GM23338 (cell line): ENCODE results near the gene SPTB.

Experiments used
- CREB1 ChIP-seq: fragments of 250-450 bp; sonication (Bioruptor Pico); IDR thresholded peaks from 2 replicates; pipeline ENCODE4 v1.5.0; 2020; ENCODE audit warnings: low read depth, mild to moderate bottlenecking, moderate library complexity
- CTCF ChIP-seq, 2 experiments: fragments of 200-600 bp in 1 of 2; sonication (generic) in 1 of 2; conservative IDR thresholded peaks; 2 replicates each; pipeline versions ENCODE4 v1.5.1 to v1.6.1; 2016 to 2017; ENCODE audit warnings: antibody characterized with exemption in 2 of 2, low read depth in 2 of 2, mild to moderate bottlenecking in 2 of 2, moderate library complexity in 1 of 2
- EZH2 ChIP-seq: fragments of 200-600 bp; sonication (generic); IDR thresholded peaks from one replicate; pipeline ENCODE4 v1.8.0; 2017; ENCODE audit warnings: antibody characterized with exemption, mild to moderate bottlenecking, low read depth; ENCODE audit not compliant: unreplicated experiment
- EZH2phosphoT487 ChIP-seq: fragments of 200-600 bp; sonication (generic); IDR thresholded peaks from one replicate; pipeline ENCODE4 v1.8.1; 2018; ENCODE audit warnings: antibody characterized with exemption; ENCODE audit not compliant: unreplicated experiment
- POLR2AphosphoS5 ChIP-seq: IDR thresholded peaks from 2 replicates; pipeline ENCODE4 v1.6.1; 2016; ENCODE audit warnings: antibody characterized with exemption, low read depth
- REST ChIP-seq: IDR thresholded peaks from one replicate; pipeline ENCODE4 v1.6.1; 2018; ENCODE audit warnings: antibody characterized with exemption; ENCODE audit not compliant: unreplicated experiment
- ZNF114 ChIP-seq: fragments of 250-450 bp; sonication (Bioruptor Pico); IDR thresholded peaks from 2 replicates; pipeline ENCODE4 v1.5.0; 2020; ENCODE audit warnings: mild to moderate bottlenecking, moderate library complexity

GRCh38 chr14:64889352-64889751 lies 9.6 kb upstream of the SPTB start:
- TF ChIP-seq CTCF (conservative IDR thresholded peaks at IDR 0.05; ENCODE audit: low read depth in 2 of 2) (0 out of 4 replicates have a peak, but pooled peaks of 1 of the 2 experiments have one; percentile 2), POLR2AphosphoS5 (no peak), EZH2 (no peak), EZH2phosphoT487 (no peak), CREB1 (CRISPR knock-in tag) (no peak), REST (no peak), ZNF114 (no peak)
